Kidney (tissue), 14 donors: Measurements from ENCODE around the gene CAMK2B. TPM values are rescaled to one million over a fixed set of nuclear protein-coding genes. Genes with fewer than 3 reads are reported as not detected.

Experiments used
- DNase-seq, 5 donors: peaks; one replicate each; pipeline ENCODE4 v3.0.0-alpha.2; 2013 to 2020
- FAIRE-seq: peaks from 2 replicates; lab custom pipeline; 2012; peaks lifted over from hg19 to GRCh38; lab: Jason Lieb, UNC
- H3K27ac ChIP-seq, 2 donors: one replicate each; pipeline ENCODE4 v1.7.0; 2013; ENCODE audit warnings: low read depth in 2 of 2, low read length in 2 of 2, inconsistent platforms in 1 of 2
- H3K27me3 ChIP-seq: one replicate; pipeline ENCODE4 v1.7.1; 2013; ENCODE audit warnings: low read length, inconsistent platforms; ENCODE audit not compliant: control insufficient read depth, insufficient read depth
- H3K36me3 ChIP-seq, 3 donors: one replicate each; pipeline versions ENCODE4 v1.7.0 to v1.7.1; 2013; ENCODE audit warnings: low read length in 3 of 3, control low read depth in 1 of 3, inconsistent platforms in 1 of 3; ENCODE audit not compliant: insufficient read depth in 3 of 3, control insufficient read depth in 2 of 3
- H3K4me1 ChIP-seq, 3 donors: one replicate each; pipeline versions ENCODE4 v1.7.0 to v1.7.1; 2013; ENCODE audit warnings: low read length in 3 of 3, inconsistent platforms in 1 of 3, low read depth in 1 of 3; ENCODE audit not compliant: control insufficient read depth in 2 of 3, insufficient read depth in 2 of 3
- H3K4me3 ChIP-seq, 3 donors: one replicate each; pipeline versions ENCODE4 v1.7.0 to v1.8.1; 2013; ENCODE audit warnings: low read length in 3 of 3, control low read depth in 1 of 3, inconsistent platforms in 1 of 3
- H3K9ac ChIP-seq, 3 donors: one replicate each; pipeline versions ENCODE4 v1.7.0 to v1.7.1; 2013; ENCODE audit warnings: low read length in 3 of 3, control low read depth in 1 of 3, inconsistent platforms in 1 of 3
- H3K9me3 ChIP-seq, 3 donors: one replicate each; pipeline versions ENCODE4 v1.7.0 to v1.7.1; 2013; ENCODE audit warnings: low read length in 3 of 3, control low read depth in 1 of 3, inconsistent platforms in 1 of 3; ENCODE audit not compliant: control insufficient read depth in 2 of 3, insufficient read depth in 1 of 3
- CTCF ChIP-seq: IDR thresholded peaks from 3 replicates; pipeline ENCODE4 v1.5.1; 2012; ENCODE audit warnings: mild to moderate bottlenecking, moderate library complexity, borderline replicate concordance; ENCODE audit not compliant: insufficient read depth; ENCODE audit errors: extremely low read depth
- intact Hi-C: fragments of 100-400 bp; cut with DNase I; formaldehyde crosslinking; loops from one replicate; pipeline ENCODE4 v1.11.1; 2022
- polyA plus RNA-seq: library from polyadenylated mRNA; stranded (reverse); fragments of 350-450 nt; fragmentation: Illumina TruSeq; extraction: RNeasy Lipid Tissue Mini Kit (QIAGEN cat#74804); gene quantifications from one replicate; pipeline ENCODE4 v1.2.3, GENCODE V29; 2014; ENCODE audit warnings: low read depth, low replicate concordance; ENCODE audit not compliant: insufficient read depth
- total RNA-seq: library from RNA; stranded (reverse); fragmentation: NEBNext Ultra II Directional; extraction: Animal tissue kit (Norgen Biotek cat#: 25700); gene quantifications from one replicate; pipeline ENCODE4 v1.2.1, GENCODE V29; 2021
- donor health status: control.
- donor health status: control.
- donor health status: control.
- donor health status: control.
- donor health status: control.
- donor health status: DM: yes; HTN: yes; CAD: no.
- donor health status: Normal renal cell carcinoma (clear cell type).

CAMK2B gene
- total and polyA plus RNA-seq, 2 donors from 2014 or later, result 1.1 to 3.2 TPM

GRCh38 chr7:44194562-44195145, 130.7 kb downstream of the CAMK2B start:
- FAIRE-seq, result no peak
- Histone ChIP-seq H3K4me3 (no peak overlapping the region), H3K27me3 (no peaks in the 10 kb centered on the region), H3K27ac (no peak overlapping the region), H3K4me1 (peaks cover 0 to 2% (median 0%) of the 10 kb centered on the region in 3 donors), H3K9me3 (no peaks in the 10 kb centered on the region), H3K9ac (no peak overlapping the region), H3K36me3 (no peaks in the 10 kb centered on the region)
- no peak for TF ChIP-seq CTCF
- DNase-seq, result no peak
- intact Hi-C loops, result no loop called here

GRCh38 chr7:44194069-44194468, 131.3 kb downstream of the CAMK2B start:
- DNase-seq (no peak), FAIRE-seq (no peak)
- H3K4me3 ChIP-seq, result no peak overlapping the region

GRCh38 chr7:44193011-44193802, 132.2 kb downstream of the CAMK2B start:
- intact Hi-C loops, result no loop called here
- DNase-seq (no peak), FAIRE-seq (no peak)
- H3K27ac ChIP-seq, result no peak overlapping the region
- H3K27me3 ChIP-seq, result no peaks in the 10 kb centered on the region
- H3K36me3 ChIP-seq, result no peaks in the 10 kb centered on the region
- no peaks in the 10 kb centered on the region for H3K9me3 ChIP-seq
- no peak overlapping the region for H3K4me3 ChIP-seq
- H3K4me1 ChIP-seq, result peaks cover 0 to 2% (median 0%) of the 10 kb centered on the region in 3 donors
- no peak overlapping the region for H3K9ac ChIP-seq
- TF ChIP-seq CTCF, result no peak

More at GRCh38 chr7:44194069-44194468, 131.3 kb downstream of the CAMK2B start:
- Histone ChIP-seq H3K36me3 (no peaks in the 10 kb centered on the region), H3K9ac (no peak overlapping the region), H3K27me3 (no peaks in the 10 kb centered on the region), H3K27ac (no peak overlapping the region), H3K4me1 (peaks cover 0 to 2% (median 0%) of the 10 kb centered on the region in 3 donors), H3K9me3 (no peaks in the 10 kb centered on the region)
- intact Hi-C loops, result no loop called here
- TF ChIP-seq CTCF, result no peak
